Breast epithelium (tissue), 3 donors: ENCODE data around the gene CABLES2.

ENCODE experiments used
- CTCF ChIP-seq, 3 donors: fragments of 450-650 bp; IDR thresholded peaks; one replicate each; pipeline ENCODE4 v1.5.1; 2016 to 2017; ENCODE audit warnings: antibody characterized with exemption in 3 of 3, mild to moderate bottlenecking in 3 of 3, moderate library complexity in 3 of 3
- POLR2A ChIP-seq: fragments of 450-650 bp; IDR thresholded peaks from one replicate; pipeline ENCODE4 v1.6.1; 2016; ENCODE audit warnings: antibody characterized with exemption, mild to moderate bottlenecking, moderate library complexity
- POLR2AphosphoS5 ChIP-seq, 3 donors: sonication (generic); formaldehyde crosslinking; IDR thresholded peaks; one replicate each; pipeline ENCODE4 v1.6.1; 2017; ENCODE audit warnings: antibody characterized with exemption in 3 of 3

- TF ChIP-seq POLR2AphosphoS5 (IDR thresholded peaks at IDR 0.05) = no peak
- TF ChIP-seq CTCF (IDR thresholded peaks at IDR 0.05) = no peak
- no peak for TF ChIP-seq POLR2A
Measured at GRCh38 chr20:62420846-62421715, 14.0 kb upstream of the CABLES2 start.
